ENCODE data around the gene GSTCD. TPM values are rescaled to one million over a fixed set of nuclear protein-coding genes. Genes with fewer than 3 reads are reported as not detected.

Gene GSTCD
- total RNA-seq, 1 donor from 2014 or later, result 4.5 TPM

GRCh38 chr4:105871997-105872396 lies 163.4 kb downstream of the GSTCD start:
- ATAC-seq (no peak), DNase-seq (ENCODE audit: low spot score) (no peak)

GRCh38 chr4:105875233-105875632 lies 166.6 kb downstream of the GSTCD start:
- no peak for DNase-seq (ENCODE audit: low spot score)
- ATAC-seq, result no peak

GRCh38 chr4:105878668-105879067 lies 170.1 kb downstream of the GSTCD start:
- DNase-seq (ENCODE audit: low spot score) (no peak), ATAC-seq (no peak)

- DNase-seq (ENCODE audit: low spot score) (no peak), ATAC-seq (no peak)
These were observed 178.9 kb downstream of the GSTCD start for GRCh38 chr4:105887508-105887907.

- ATAC-seq, result peak; percentile 52
- DNase-seq (ENCODE audit: low spot score), result no peak
These were observed 186.3 kb downstream of the GSTCD start, which contains the start of gene NPNT for GRCh38 chr4:105894660-105895582. Gene NPNT (plus strand): TSS chr4:105895471. CDS start chr4:105895653, 182 bp downstream.

- ATAC-seq, result peak; percentile 55
- DNase-seq (ENCODE audit: low spot score), result peak; percentile 44
These were observed 187.2 kb downstream of the GSTCD start for GRCh38 chr4:105895583-105896460.

GRCh38 chr4:105896461-105896942 lies 187.9 kb downstream of the GSTCD start:
- ATAC-seq (no peak), DNase-seq (ENCODE audit: low spot score) (no peak)

Other genes starting within 250 kb of the GSTCD start
- gene PPA2, start 234.7 kb upstream of the GSTCD start, total RNA-seq, result 58.5 TPM
- 0.23 TPM for gene ARHGEF38, start 156.2 kb upstream of the GSTCD start, total RNA-seq
- 8.3 TPM for gene INTS12, start 95 bp upstream of the GSTCD start, total RNA-seq
- gene NPNT, start 186.7 kb downstream of the GSTCD start, total RNA-seq, result 2.0 TPM